ENCODE data around the gene OSBPL9. TPM values are rescaled to one million over a fixed set of nuclear protein-coding genes. Genes with fewer than 3 reads are reported as not detected.
A peak's percentile ranks its signal among the peaks of the same experiment; 100 is the strongest.
"Not testable (repeated sequence)": the region's sequence is repeated elsewhere in the genome, so short reads cannot be mapped to it uniquely, and the experiment has no call there.

OSBPL9 gene
- total RNA-seq, 2 donors from 2014 or later = 51.2 to 52.2 TPM

GRCh38 chr1:51630393-51630792, 13.5 kb downstream of the OSBPL9 start:
- intact Hi-C loops (cut with DNase I, micrococcal nuclease) = no loop called here
- DNase-seq (no peak), ATAC-seq (no peak)

GRCh38 chr1:51630922-51631321, 14.0 kb downstream of the OSBPL9 start:
- intact Hi-C loops (cut with DNase I, micrococcal nuclease) = no loop called here
- ATAC-seq = no peak
- DNase-seq = no peak

- DNase-seq (no peak), ATAC-seq (no peak)
- intact Hi-C loops (cut with DNase I, micrococcal nuclease) = no loop called here
Measured at GRCh38 chr1:51631747-51632146, 14.9 kb downstream of the OSBPL9 start.

- intact Hi-C loops (cut with DNase I, micrococcal nuclease) = no loop called here
- DNase-seq = no peak
- no peak for ATAC-seq
Measured at GRCh38 chr1:51634618-51635017, 17.7 kb downstream of the OSBPL9 start.

GRCh38 chr1:51635615-51636014, 18.7 kb downstream of the OSBPL9 start:
- no peak for DNase-seq
- intact Hi-C loops (cut with DNase I, micrococcal nuclease) = no loop called here
- ATAC-seq = peak; percentile 17

- ATAC-seq (no peak), DNase-seq (no peak)
- intact Hi-C loops (cut with DNase I, micrococcal nuclease) = no loop called here
Measured at GRCh38 chr1:51636191-51636590, 19.3 kb downstream of the OSBPL9 start.

- intact Hi-C loops (cut with DNase I, micrococcal nuclease) = no loop called here
- ATAC-seq (peak; percentile 82), DNase-seq (no peak)
Measured at GRCh38 chr1:51636764-51637522, 20.1 kb downstream of the OSBPL9 start.

- DNase-seq (no peak), ATAC-seq (no peak)
Measured at GRCh38 chr1:51638350-51638749, 21.5 kb downstream of the OSBPL9 start.

GRCh38 chr1:51639694-51640093, 22.8 kb downstream of the OSBPL9 start:
- intact Hi-C loops (cut with DNase I, micrococcal nuclease) = no loop called here
- no peak for DNase-seq

More at GRCh38 chr1:51638350-51638749, 21.5 kb downstream of the OSBPL9 start:
- intact Hi-C loops (cut with DNase I, micrococcal nuclease) = no loop called here

GRCh38 chr1:51641096-51641495, 24.2 kb downstream of the OSBPL9 start:
- intact Hi-C loops (cut with DNase I, micrococcal nuclease) = no loop called here
- DNase-seq = no peak
- no peak for ATAC-seq

More at GRCh38 chr1:51639694-51640093, 22.8 kb downstream of the OSBPL9 start:
- ATAC-seq = no peak

- DNase-seq = no peak
- no peak for ATAC-seq
- intact Hi-C loops (cut with DNase I, micrococcal nuclease) = no loop called here
Measured at GRCh38 chr1:51642739-51643142, 25.8 kb downstream of the OSBPL9 start.

GRCh38 chr1:51643362-51643761, 26.5 kb downstream of the OSBPL9 start:
- intact Hi-C loops (cut with DNase I, micrococcal nuclease) = no loop called here
- ATAC-seq = no peak
- DNase-seq = no peak

- ATAC-seq (no peak), DNase-seq (no peak)
- intact Hi-C loops (cut with DNase I, micrococcal nuclease) = no loop called here
Measured at GRCh38 chr1:51644020-51644419, 27.1 kb downstream of the OSBPL9 start.

- ATAC-seq (no peak), DNase-seq (no peak)
- intact Hi-C loops (cut with DNase I, micrococcal nuclease) = no loop called here
Measured at GRCh38 chr1:51644533-51645197, 27.8 kb downstream of the OSBPL9 start.

- DNase-seq; intact Hi-C loops (cut with DNase I, micrococcal nuclease); ATAC-seq: not testable (repeated sequence)
Measured at GRCh38 chr1:51646592-51646991, 29.7 kb downstream of the OSBPL9 start.

GRCh38 chr1:51648180-51649109, 31.6 kb downstream of the OSBPL9 start:
- ATAC-seq (peak; percentile 97), DNase-seq (peak; percentile 17 to 51)
- intact Hi-C loops (cut with DNase I, micrococcal nuclease) = no loop called here

- intact Hi-C loops (cut with DNase I, micrococcal nuclease) = no loop called here
- no peak for DNase-seq
- ATAC-seq = peak; percentile 18
Measured at GRCh38 chr1:51649593-51650091, 32.8 kb downstream of the OSBPL9 start.

GRCh38 chr1:51650198-51650597, 33.3 kb downstream of the OSBPL9 start:
- intact Hi-C loops (cut with DNase I, micrococcal nuclease) = no loop called here
- ATAC-seq (no peak), DNase-seq (no peak)

- ATAC-seq (no peak), DNase-seq (no peak)
- intact Hi-C loops (cut with DNase I, micrococcal nuclease) = no loop called here
Measured at GRCh38 chr1:51651552-51651942, 34.7 kb downstream of the OSBPL9 start.
